Measurements from ENCODE around the gene CC2D2B. TPM values are rescaled to one million over a fixed set of nuclear protein-coding genes. Genes with fewer than 3 reads are reported as not detected.
"Not testable (repeated sequence)": the region's sequence is repeated elsewhere in the genome, so short reads cannot be mapped to it uniquely, and the experiment has no call there.

CC2D2B gene
- total and polyA plus RNA-seq, 2 experiments from 2014 or later = 0.24 to 0.92 TPM

GRCh38 chr10:96047004-96047649, 139.4 kb downstream of the CC2D2B start:
- Histone ChIP-seq H3K27ac (ENCODE audit: low read depth) (no peak overlapping the region), H3F3A (replicated peaks; ENCODE audit: low read depth) (no peaks in the 10 kb centered on the region), H3K27me3 (ENCODE audit: insufficient read depth) (peaks cover 8% of the 10 kb centered on the region), H3K4me3 (no peak overlapping the region), H4K20me1 (replicated peaks; ENCODE audit: insufficient read depth) (peaks cover 39% of the 10 kb centered on the region), H3K4me1 (ENCODE audit: insufficient read depth) (0 out of 2 replicates have a peak, but pooled peaks cover 13% of the 10 kb centered on the region), H2AFZ (no peak overlapping the region), H3K36me3 (ENCODE audit: insufficient read depth) (peaks cover 8% of the 10 kb centered on the region; the same call in 1 of the 2 replicates), H3K79me2 (replicated peaks; ENCODE audit: insufficient read depth) (peaks cover 83% of the 10 kb centered on the region), H3K9me2 (ENCODE audit: insufficient read depth) (no peaks in the 10 kb centered on the region), H3K4me2 (no peak overlapping the region)
- Mint-ChIP-seq H3K4me1 (peaks cover 32% of the 10 kb centered on the region), H3K9me3 (peaks cover 4% of the 10 kb centered on the region; the same call in 2 of the 3 replicates), H3K27ac (no peak overlapping the region), H3K4me3 (no peak overlapping the region), H3K36me3 (ENCODE audit: low read depth) (peaks cover 51% of the 10 kb centered on the region), H3K27me3 (ENCODE audit: insufficient read depth, low read depth, poor library complexity) (peaks cover 3% of the 10 kb centered on the region)
- no peak for TF ChIP-seq EZH2 (IDR thresholded peaks at IDR 0.05; ENCODE audit: low read depth, unreplicated experiment)
- no peak for TF ChIP-seq ZNF462 (CRISPR knock-in tag; IDR thresholded peaks at IDR 0.05)
- TF ChIP-seq CTCF (conservative IDR thresholded peaks at IDR 0.05; ENCODE audit: low read depth in 2 of 2) = peak in 1 of 2 experiments; percentile 41; a peak in 2 of 4 replicates
- no peak for TF ChIP-seq STAT1 (IDR thresholded peaks at IDR 0.05; ENCODE audit: unreplicated experiment)
- no peak for TF ChIP-seq JUNB (IDR thresholded peaks at IDR 0.05; ENCODE audit: unreplicated experiment)
- TF ChIP-seq CREB1 (CRISPR knock-in tag; IDR thresholded peaks at IDR 0.05; ENCODE audit: low read depth) = no peak
- TF ChIP-seq NANOG (IDR thresholded peaks at IDR 0.05; ENCODE audit: borderline replicate concordance) = no peak
- no peak for ATAC-seq
- no peak for DNase-seq (ENCODE audit: low spot score)

GRCh38 chr10:96047925-96048324, 140.2 kb downstream of the CC2D2B start:
- H3K4me1 ChIP-seq (ENCODE audit: insufficient read depth) = 0 out of 2 replicates have a peak, but pooled peaks cover 13% of the 10 kb centered on the region
- H3F3A ChIP-seq (replicated peaks; ENCODE audit: low read depth); H3K4me3 ChIP-seq; H3K36me3 ChIP-seq (ENCODE audit: insufficient read depth); H3K4me2 ChIP-seq; DNase-seq (ENCODE audit: low spot score); H3K27ac Mint-ChIP-seq; H3K4me3 Mint-ChIP-seq; H3K27ac ChIP-seq (ENCODE audit: low read depth); H3K27me3 Mint-ChIP-seq (ENCODE audit: insufficient read depth, low read depth, poor library complexity); H3K9me3 Mint-ChIP-seq; H3K27me3 ChIP-seq (ENCODE audit: insufficient read depth); ATAC-seq; H2AFZ ChIP-seq; H3K9me2 ChIP-seq (ENCODE audit: insufficient read depth): not testable (repeated sequence)
- Mint-ChIP-seq H3K4me1 (peaks cover 35% of the 10 kb centered on the region), H3K36me3 (ENCODE audit: low read depth) (peaks cover 54% of the 10 kb centered on the region)
- H4K20me1 ChIP-seq (replicated peaks; ENCODE audit: insufficient read depth) = peaks cover 45% of the 10 kb centered on the region
- H3K79me2 ChIP-seq (replicated peaks; ENCODE audit: insufficient read depth) = peaks cover 91% of the 10 kb centered on the region

Data from GM23338 (cell line).